GM23338 (cell line): ENCODE data around the gene CMSS1. TPM values are rescaled to one million over a fixed set of nuclear protein-coding genes. Genes with fewer than 3 reads are reported as not detected.

Experiments used
- ATAC-seq: fragments of 200-7000 bp; cut with Tn5 transposase; 3 replicates; pipeline ENCODE4 v1.9.1; 2020
- DNase-seq: peaks from one replicate; pipeline ENCODE4 v3.0.0-alpha.2; 2015; ENCODE audit warnings: low spot score
- H2AFZ ChIP-seq: fragments of 200-600 bp; sonication (generic); 2 replicates; pipeline ENCODE4 v1.8.0; 2016; ENCODE audit warnings: antibody characterized with exemption, mild to moderate bottlenecking, moderate library complexity
- H3F3A ChIP-seq: fragments of 200-600 bp; sonication (generic); replicated peaks from 2 replicates; pipeline ENCODE4 v1.8.0; 2017; ENCODE audit warnings: antibody characterized with exemption, mixed run types, low read depth
- H3K27ac ChIP-seq: fragments of 200-600 bp; sonication (generic); 2 replicates; pipeline ENCODE4 v1.6.1; 2016; ENCODE audit warnings: low read depth
- H3K27me3 ChIP-seq: fragments of 200-600 bp; sonication (generic); 2 replicates; pipeline ENCODE4 v1.8.0; 2016; ENCODE audit warnings: mild to moderate bottlenecking, mixed run types, moderate library complexity; ENCODE audit not compliant: insufficient read depth
- H3K36me3 ChIP-seq: fragments of 200-600 bp; sonication (generic); 2 replicates; pipeline ENCODE4 v1.8.0; 2016; ENCODE audit warnings: mild to moderate bottlenecking; ENCODE audit not compliant: insufficient read depth
- H3K4me1 ChIP-seq: fragments of 200-600 bp; sonication (generic); 2 replicates; pipeline ENCODE4 v1.8.0; 2016; ENCODE audit warnings: mild to moderate bottlenecking, moderate library complexity; ENCODE audit not compliant: insufficient read depth
- H3K4me2 ChIP-seq: fragments of 200-600 bp; sonication (generic); 2 replicates; pipeline ENCODE4 v1.7.1; 2017; ENCODE audit warnings: mixed run types
- H3K4me3 ChIP-seq: fragments of 200-600 bp; sonication (generic); 2 replicates; pipeline ENCODE4 v1.6.1; 2016; ENCODE audit warnings: mixed run types
- H3K79me2 ChIP-seq: fragments of 200-600 bp; sonication (generic); replicated peaks from 2 replicates; pipeline ENCODE4 v1.8.0; 2017; ENCODE audit warnings: mild to moderate bottlenecking; ENCODE audit not compliant: insufficient read depth
- H3K9me2 ChIP-seq: fragments of 200-600 bp; sonication (generic); 2 replicates; pipeline ENCODE4 v1.8.0; 2017; ENCODE audit not compliant: insufficient read depth
- H4K20me1 ChIP-seq: fragments of 200-600 bp; sonication (generic); replicated peaks from 2 replicates; pipeline ENCODE4 v1.8.0; 2017; ENCODE audit warnings: mild to moderate bottlenecking; ENCODE audit not compliant: insufficient read depth
- H3K27ac Mint-ChIP-seq: 2 replicates; pipeline ENCODE4 v1.8.0; 2020; ENCODE audit warnings: inconsistent platforms, mild to moderate bottlenecking, moderate library complexity, mixed read lengths
- H3K27me3 Mint-ChIP-seq: 3 replicates; pipeline ENCODE4 v1.8.0; 2022; ENCODE audit warnings: low read depth, mild to moderate bottlenecking, moderate library complexity, mixed read lengths, inconsistent platforms; ENCODE audit not compliant: insufficient read depth, poor library complexity
- H3K36me3 Mint-ChIP-seq: 3 replicates; pipeline ENCODE4 v1.8.0; 2021; ENCODE audit warnings: low read depth, mild to moderate bottlenecking, inconsistent platforms, moderate library complexity, mixed read lengths
- H3K4me1 Mint-ChIP-seq: 3 replicates; pipeline ENCODE4 v1.8.0; 2020; ENCODE audit warnings: mild to moderate bottlenecking, inconsistent platforms, mixed read lengths
- H3K4me3 Mint-ChIP-seq: 3 replicates; pipeline ENCODE4 v1.8.0; 2021; ENCODE audit warnings: moderate library complexity, mild to moderate bottlenecking, inconsistent platforms, mixed read lengths
- H3K9me3 Mint-ChIP-seq: 3 replicates; pipeline ENCODE4 v1.8.0; 2020; ENCODE audit warnings: moderate library complexity, mild to moderate bottlenecking, inconsistent platforms, mixed read lengths
- CREB1 ChIP-seq: fragments of 250-450 bp; sonication (Bioruptor Pico); IDR thresholded peaks from 2 replicates; pipeline ENCODE4 v1.5.0; 2020; ENCODE audit warnings: low read depth, mild to moderate bottlenecking, moderate library complexity
- EZH2 ChIP-seq: fragments of 200-600 bp; sonication (generic); IDR thresholded peaks from one replicate; pipeline ENCODE4 v1.8.0; 2017; ENCODE audit warnings: antibody characterized with exemption, mild to moderate bottlenecking, low read depth; ENCODE audit not compliant: unreplicated experiment
- EZH2phosphoT487 ChIP-seq: fragments of 200-600 bp; sonication (generic); IDR thresholded peaks from one replicate; pipeline ENCODE4 v1.8.1; 2018; ENCODE audit warnings: antibody characterized with exemption; ENCODE audit not compliant: unreplicated experiment
- JUNB ChIP-seq: IDR thresholded peaks from one replicate; pipeline ENCODE4 v1.6.1; 2016; ENCODE audit warnings: antibody characterized with exemption; ENCODE audit not compliant: unreplicated experiment
- NANOG ChIP-seq: IDR thresholded peaks from 2 replicates; pipeline ENCODE4 v1.6.1; 2016; ENCODE audit warnings: antibody characterized with exemption, borderline replicate concordance
- POLR2AphosphoS5 ChIP-seq: IDR thresholded peaks from 2 replicates; pipeline ENCODE4 v1.6.1; 2016; ENCODE audit warnings: antibody characterized with exemption, low read depth
- ZNF114 ChIP-seq: fragments of 250-450 bp; sonication (Bioruptor Pico); IDR thresholded peaks from 2 replicates; pipeline ENCODE4 v1.5.0; 2020; ENCODE audit warnings: mild to moderate bottlenecking, moderate library complexity
- ZNF331 ChIP-seq: fragments of 250-450 bp; sonication (Bioruptor Pico); IDR thresholded peaks from 2 replicates; pipeline ENCODE4 v1.5.0; 2020; ENCODE audit warnings: low read depth, mild to moderate bottlenecking, moderate library complexity
- polyA plus RNA-seq: library from polyadenylated mRNA; unstranded; fragments of >200 nt; fragmentation: Nextera tagmentation; extraction: Ambion mirVana; gene quantifications from 2 replicates; pipeline ENCODE4 v1.2.1, GENCODE V29; 2016
- total RNA-seq: library from RNA; depleted of rRNA; stranded (reverse); fragments of >200 nt; shearing (Covaris generic); gene quantifications from 2 replicates; pipeline ENCODE4 v1.2.3, GENCODE V29; 2014
- TF ChIP-seq, protein P1 (sequence below): IDR thresholded peaks from one replicate; pipeline ENCODE4 v1.6.1; 2018; ENCODE audit warnings: antibody characterized with exemption; ENCODE audit not compliant: unreplicated experiment
- TF ChIP-seq, protein P2 (sequence below): IDR thresholded peaks from 2 replicates; pipeline ENCODE4 v1.6.1; 2016; ENCODE audit warnings: antibody characterized with exemption
- TF ChIP-seq, protein P3 (sequence below), 2 experiments: fragments of 200-600 bp in 1 of 2; sonication (generic) in 1 of 2; conservative IDR thresholded peaks; 2 replicates each; pipeline versions ENCODE4 v1.5.1 to v1.6.1; 2016 to 2017; ENCODE audit warnings: antibody characterized with exemption in 2 of 2, low read depth in 2 of 2, mild to moderate bottlenecking in 2 of 2, moderate library complexity in 1 of 2

The CMSS1 gene
- total and polyA plus RNA-seq, 2 experiments from 2014 or later, result 39.4 to 187 TPM

DNA sequence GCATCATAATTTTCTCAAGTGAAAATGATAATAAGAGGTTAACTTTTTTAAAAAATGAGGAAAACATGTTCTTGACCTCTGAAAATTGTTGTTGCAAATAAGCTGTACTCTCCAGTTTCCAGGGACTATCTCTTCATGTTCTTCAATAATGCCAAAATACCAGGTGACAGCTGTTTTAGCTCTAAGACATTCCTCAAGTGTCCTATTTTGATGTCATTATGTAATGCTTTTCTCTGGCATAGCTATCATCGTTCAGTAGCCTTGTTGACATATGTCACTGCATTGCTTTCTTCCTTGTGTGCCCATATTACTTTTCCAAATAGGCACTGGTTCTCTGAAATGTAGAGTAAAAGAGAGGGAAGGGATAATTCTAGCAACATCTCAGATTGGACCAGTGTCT lies 302.4 kb downstream of the CMSS1 start (continued):
- TF ChIP-seq, protein P1, sequence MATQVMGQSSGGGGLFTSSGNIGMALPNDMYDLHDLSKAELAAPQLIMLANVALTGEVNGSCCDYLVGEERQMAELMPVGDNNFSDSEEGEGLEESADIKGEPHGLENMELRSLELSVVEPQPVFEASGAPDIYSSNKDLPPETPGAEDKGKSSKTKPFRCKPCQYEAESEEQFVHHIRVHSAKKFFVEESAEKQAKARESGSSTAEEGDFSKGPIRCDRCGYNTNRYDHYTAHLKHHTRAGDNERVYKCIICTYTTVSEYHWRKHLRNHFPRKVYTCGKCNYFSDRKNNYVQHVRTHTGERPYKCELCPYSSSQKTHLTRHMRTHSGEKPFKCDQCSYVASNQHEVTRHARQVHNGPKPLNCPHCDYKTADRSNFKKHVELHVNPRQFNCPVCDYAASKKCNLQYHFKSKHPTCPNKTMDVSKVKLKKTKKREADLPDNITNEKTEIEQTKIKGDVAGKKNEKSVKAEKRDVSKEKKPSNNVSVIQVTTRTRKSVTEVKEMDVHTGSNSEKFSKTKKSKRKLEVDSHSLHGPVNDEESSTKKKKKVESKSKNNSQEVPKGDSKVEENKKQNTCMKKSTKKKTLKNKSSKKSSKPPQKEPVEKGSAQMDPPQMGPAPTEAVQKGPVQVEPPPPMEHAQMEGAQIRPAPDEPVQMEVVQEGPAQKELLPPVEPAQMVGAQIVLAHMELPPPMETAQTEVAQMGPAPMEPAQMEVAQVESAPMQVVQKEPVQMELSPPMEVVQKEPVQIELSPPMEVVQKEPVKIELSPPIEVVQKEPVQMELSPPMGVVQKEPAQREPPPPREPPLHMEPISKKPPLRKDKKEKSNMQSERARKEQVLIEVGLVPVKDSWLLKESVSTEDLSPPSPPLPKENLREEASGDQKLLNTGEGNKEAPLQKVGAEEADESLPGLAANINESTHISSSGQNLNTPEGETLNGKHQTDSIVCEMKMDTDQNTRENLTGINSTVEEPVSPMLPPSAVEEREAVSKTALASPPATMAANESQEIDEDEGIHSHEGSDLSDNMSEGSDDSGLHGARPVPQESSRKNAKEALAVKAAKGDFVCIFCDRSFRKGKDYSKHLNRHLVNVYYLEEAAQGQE, result no peak
- no peak for TF ChIP-seq EZH2phosphoT487
- no peak for TF ChIP-seq POLR2AphosphoS5
- no peak for TF ChIP-seq EZH2
- no peak for TF ChIP-seq NANOG
- TF ChIP-seq, protein P2, sequence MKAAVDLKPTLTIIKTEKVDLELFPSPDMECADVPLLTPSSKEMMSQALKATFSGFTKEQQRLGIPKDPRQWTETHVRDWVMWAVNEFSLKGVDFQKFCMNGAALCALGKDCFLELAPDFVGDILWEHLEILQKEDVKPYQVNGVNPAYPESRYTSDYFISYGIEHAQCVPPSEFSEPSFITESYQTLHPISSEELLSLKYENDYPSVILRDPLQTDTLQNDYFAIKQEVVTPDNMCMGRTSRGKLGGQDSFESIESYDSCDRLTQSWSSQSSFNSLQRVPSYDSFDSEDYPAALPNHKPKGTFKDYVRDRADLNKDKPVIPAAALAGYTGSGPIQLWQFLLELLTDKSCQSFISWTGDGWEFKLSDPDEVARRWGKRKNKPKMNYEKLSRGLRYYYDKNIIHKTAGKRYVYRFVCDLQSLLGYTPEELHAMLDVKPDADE, result no peak
- no peak for TF ChIP-seq ZNF331 (CRISPR knock-in tag)
- no peak for TF ChIP-seq ZNF114 (CRISPR knock-in tag)
- TF ChIP-seq CREB1 (CRISPR knock-in tag), result no peak

DNA sequence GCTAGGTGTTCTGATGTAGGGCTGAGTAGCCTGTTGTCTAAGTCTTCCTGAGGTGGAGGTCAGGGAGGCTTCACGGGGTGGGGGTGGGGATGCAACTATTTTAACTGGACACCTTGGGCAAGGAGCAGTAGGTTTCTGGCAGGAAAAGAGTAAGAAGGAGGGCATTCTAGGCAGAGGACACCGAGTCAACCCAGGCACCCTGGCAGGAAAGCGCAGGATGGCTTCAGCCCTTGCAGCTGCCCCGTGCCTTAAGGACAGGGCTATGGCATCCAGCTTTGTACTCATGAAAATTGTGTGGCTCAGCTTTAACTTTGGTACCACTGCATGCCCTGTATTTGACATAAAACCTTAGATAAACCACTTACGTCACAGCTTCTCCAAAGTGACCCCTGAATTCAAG lies 303.0 kb downstream of the CMSS1 start:
- no peaks in the 10 kb centered on the region for H3K27me3 Mint-ChIP-seq
- H3K4me1 Mint-ChIP-seq, result peaks cover 11% of the 10 kb centered on the region
- TF ChIP-seq POLR2AphosphoS5 (no peak), NANOG (no peak), ZNF331 (CRISPR knock-in tag) (no peak), JUNB (no peak), EZH2 (no peak)
- TF ChIP-seq, protein P1, result no peak
- TF ChIP-seq, protein P3, sequence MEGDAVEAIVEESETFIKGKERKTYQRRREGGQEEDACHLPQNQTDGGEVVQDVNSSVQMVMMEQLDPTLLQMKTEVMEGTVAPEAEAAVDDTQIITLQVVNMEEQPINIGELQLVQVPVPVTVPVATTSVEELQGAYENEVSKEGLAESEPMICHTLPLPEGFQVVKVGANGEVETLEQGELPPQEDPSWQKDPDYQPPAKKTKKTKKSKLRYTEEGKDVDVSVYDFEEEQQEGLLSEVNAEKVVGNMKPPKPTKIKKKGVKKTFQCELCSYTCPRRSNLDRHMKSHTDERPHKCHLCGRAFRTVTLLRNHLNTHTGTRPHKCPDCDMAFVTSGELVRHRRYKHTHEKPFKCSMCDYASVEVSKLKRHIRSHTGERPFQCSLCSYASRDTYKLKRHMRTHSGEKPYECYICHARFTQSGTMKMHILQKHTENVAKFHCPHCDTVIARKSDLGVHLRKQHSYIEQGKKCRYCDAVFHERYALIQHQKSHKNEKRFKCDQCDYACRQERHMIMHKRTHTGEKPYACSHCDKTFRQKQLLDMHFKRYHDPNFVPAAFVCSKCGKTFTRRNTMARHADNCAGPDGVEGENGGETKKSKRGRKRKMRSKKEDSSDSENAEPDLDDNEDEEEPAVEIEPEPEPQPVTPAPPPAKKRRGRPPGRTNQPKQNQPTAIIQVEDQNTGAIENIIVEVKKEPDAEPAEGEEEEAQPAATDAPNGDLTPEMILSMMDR (conservative IDR thresholded peaks at IDR 0.05; ENCODE audit: low read depth in 2 of 2), result no peak

More for the DNA sequence above, 303.0 kb downstream of the CMSS1 start:
- Histone ChIP-seq H3K27me3 (no peaks in the 10 kb centered on the region), H3K79me2 (no peaks in the 10 kb centered on the region), H3K4me3 (no peak overlapping the region), H3K9me2 (no peaks in the 10 kb centered on the region), H3K27ac (no peak overlapping the region), H4K20me1 (no peaks in the 10 kb centered on the region), H3F3A (no peaks in the 10 kb centered on the region), H3K4me2 (no peak overlapping the region), H3K36me3 (no peaks in the 10 kb centered on the region), H3K4me1 (no peaks in the 10 kb centered on the region), H2AFZ (no peak overlapping the region)
- no peaks in the 10 kb centered on the region; the same call in 2 of the 3 replicates for H3K36me3 Mint-ChIP-seq
- ATAC-seq (no peak), DNase-seq (no peak)
- H3K27ac Mint-ChIP-seq, result no peak overlapping the region
- no peak overlapping the region for H3K4me3 Mint-ChIP-seq
- H3K9me3 Mint-ChIP-seq, result no peaks in the 10 kb centered on the region; the same call in 1 of the 3 replicates
